H1 (cell line): ENCODE data around the gene BDKRB1. TPM values are rescaled to one million over a fixed set of nuclear protein-coding genes. Genes with fewer than 3 reads are reported as not detected.

ENCODE experiments used
- BRCA1 ChIP-seq: IDR thresholded peaks from 2 replicates; pipeline ENCODE4 v1.6.1; 2012; ENCODE audit warnings: low read depth, low read length, improper control_type of control experiment
- POLR2A ChIP-seq, 2 experiments: IDR thresholded peaks; 1 replicate in 1 of 2; 2 replicates in 1 of 2; pipeline ENCODE4 v1.6.1; 2011; ENCODE audit warnings: low read depth in 2 of 2, low read length in 2 of 2, mild to moderate bottlenecking in 2 of 2; ENCODE audit errors: control extremely low read depth in 1 of 2
- polyA plus RNA-seq, 7 experiments: library from polyadenylated mRNA; depleted of rRNA in 3 of 7; stranded (reverse) in 5 of 7; unstranded in 2 of 7; fragments of >200 nt in 5 of 7; fragments of 200-250 nt in 2 of 7; gene quantifications; 1 replicate in 5 of 7; 2 replicates in 1 of 7; 4 replicates in 1 of 7; pipeline versions ENCODE4 v1.2.1 to v1.2.3, GENCODE V29; 2011 to 2013; ENCODE audit warnings: missing spikeins in 2 of 7, mixed read lengths in 2 of 7
- total RNA-seq: library from RNA; stranded (reverse); fragmentation: NEBNext Ultra II Directional; extraction: Animal tissue kit (Norgen Biotek cat#: 25700); gene quantifications from 2 replicates; pipeline ENCODE4 v1.2.1, GENCODE V29; 2021

BDKRB1 gene
- total and polyA plus RNA-seq, 2 of the 8 experiments (the other 6 are each of a cell fraction or from before 2014, with no cell fraction given) = 0.27 TPM; not detected in 1

DNA sequence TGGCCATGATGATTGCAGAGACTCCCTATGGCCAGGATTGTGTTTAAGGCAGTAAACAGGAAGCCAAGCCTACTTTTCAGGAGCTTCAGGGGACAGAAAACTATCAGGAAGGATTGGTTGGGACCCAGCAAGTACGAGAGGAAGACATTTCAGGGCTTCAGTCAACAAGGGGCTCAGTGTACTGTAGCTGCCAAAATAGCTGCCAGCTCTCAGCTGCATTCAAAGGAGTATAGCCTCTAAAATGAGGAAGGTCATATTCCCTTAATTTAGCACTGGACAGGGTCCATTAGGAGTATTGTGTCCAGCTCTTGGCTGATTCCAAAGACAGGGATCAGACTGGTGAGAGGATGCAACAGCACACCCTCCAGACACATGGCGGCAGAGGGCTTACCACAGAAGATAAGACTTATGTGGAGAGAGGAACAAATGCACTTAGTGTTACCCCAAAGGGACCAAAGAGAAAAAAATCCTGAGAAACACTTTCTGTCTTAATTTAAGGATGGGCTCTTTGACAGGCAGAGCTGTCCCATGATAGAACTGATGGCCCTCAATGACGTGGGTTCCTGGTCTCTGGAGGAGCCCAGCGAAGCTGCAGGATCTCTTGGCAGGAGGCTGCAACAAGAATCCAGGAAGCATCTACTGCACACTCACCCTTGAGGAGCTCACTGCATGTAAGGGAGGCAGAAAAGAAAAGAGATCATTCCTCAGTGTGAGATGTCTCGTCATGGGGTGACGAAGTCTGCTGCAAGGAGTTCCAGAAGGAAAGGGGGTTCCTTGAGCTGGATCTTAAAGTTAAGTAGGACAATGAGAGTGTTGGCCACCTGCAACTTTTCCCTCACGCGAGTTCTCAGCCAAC is 14.8 kb downstream of the BDKRB1 start (continued):
- TF ChIP-seq BRCA1 = no peak
- no peak for TF ChIP-seq POLR2A (IDR thresholded peaks at IDR 0.05; ENCODE audit: control extremely low read depth in 1 of 2, low read depth in 2 of 2, low read length in 2 of 2)
